Loucy (cell line): ENCODE data around the gene SNRNP27.

Source experiments
- CTCF ChIP-seq: fragments of 200-600 bp; sonication (generic); conservative IDR thresholded peaks from 2 replicates; pipeline ENCODE4 v1.5.1; 2014; ENCODE audit warnings: mild to moderate bottlenecking, antibody characterized with exemption, low read length
- EZH2phosphoT487 ChIP-seq: fragments of 200-600 bp; IDR thresholded peaks from 2 replicates; pipeline ENCODE4 v1.6.1; 2018; ENCODE audit warnings: antibody characterized with exemption, mild to moderate bottlenecking, moderate library complexity, borderline replicate concordance

GRCh38 chr2:69888451-69888850 lies 5.3 kb upstream of the SNRNP27 start:
- no peak for TF ChIP-seq CTCF
- TF ChIP-seq EZH2phosphoT487, result no peak
